ENCODE data around the gene ADGRB3.

ADGRB3 gene

GRCh38 chr6:68634726-68635411, at the start of gene ADGRB3:
TSS of gene ADGRB3 (plus strand) at chr6:68635282. CDS start at chr6:68638676, 3,394 bp downstream.
- DNase-seq (ENCODE audit: low read depth in 2 of 2), result no peak

GRCh38 chr6:68593558-68593957, 41.5 kb upstream of the ADGRB3 start:
- no peak for DNase-seq (ENCODE audit: low read depth in 2 of 2)

GRCh38 chr6:68597642-68598041, 37.4 kb upstream of the ADGRB3 start:
- no peak for DNase-seq (ENCODE audit: low read depth in 2 of 2)

GRCh38 chr6:68615938-68616337, 19.1 kb upstream of the ADGRB3 start:
- no peak for DNase-seq (ENCODE audit: low read depth in 2 of 2)

GRCh38 chr6:68625998-68626397, 9.1 kb upstream of the ADGRB3 start:
- DNase-seq (ENCODE audit: low read depth in 2 of 2), result no peak

GRCh38 chr6:68628161-68628560, 6.9 kb upstream of the ADGRB3 start:
- DNase-seq (ENCODE audit: low read depth in 2 of 2), result no peak

- no peak for DNase-seq (ENCODE audit: low read depth in 2 of 2)
These were observed 2.3 kb upstream of the ADGRB3 start for GRCh38 chr6:68632734-68633133.

- no peak for DNase-seq (ENCODE audit: low read depth in 2 of 2)
These were observed 1.7 kb upstream of the ADGRB3 start for GRCh38 chr6:68633281-68633971.

- no peak for DNase-seq (ENCODE audit: low read depth in 2 of 2)
These were observed 933 bp upstream of the ADGRB3 start for GRCh38 chr6:68633972-68634725.

GRCh38 chr6:68635412-68635705, 277 bp downstream of the ADGRB3 start:
- DNase-seq (ENCODE audit: low read depth in 2 of 2), result no peak

GRCh38 chr6:68635706-68636513, 828 bp downstream of the ADGRB3 start:
- DNase-seq (ENCODE audit: low read depth in 2 of 2), result no peak

- DNase-seq (ENCODE audit: low read depth in 2 of 2), result no peak
These were observed 1.6 kb downstream of the ADGRB3 start for GRCh38 chr6:68636666-68637065.

- DNase-seq (ENCODE audit: low read depth in 2 of 2), result no peak
These were observed 2.0 kb downstream of the ADGRB3 start for GRCh38 chr6:68637071-68637470.

GRCh38 chr6:68637782-68638181, 2.7 kb downstream of the ADGRB3 start:
- no peak for DNase-seq (ENCODE audit: low read depth in 2 of 2)

GRCh38 chr6:68638230-68638900, 3.3 kb downstream of the ADGRB3 start:
- no peak for DNase-seq (ENCODE audit: low read depth in 2 of 2)

- no peak for DNase-seq (ENCODE audit: low read depth in 2 of 2)
These were observed 4.1 kb downstream of the ADGRB3 start for GRCh38 chr6:68639211-68639610.

- no peak for DNase-seq (ENCODE audit: low read depth in 2 of 2)
These were observed 4.9 kb downstream of the ADGRB3 start for GRCh38 chr6:68639826-68640490.

- no peak for DNase-seq (ENCODE audit: low read depth in 2 of 2)
These were observed 5.4 kb downstream of the ADGRB3 start for GRCh38 chr6:68640491-68640835.

GRCh38 chr6:68641172-68641571, 6.1 kb downstream of the ADGRB3 start:
- DNase-seq (ENCODE audit: low read depth in 2 of 2), result no peak

- no peak for DNase-seq (ENCODE audit: low read depth in 2 of 2)
These were observed 7.0 kb downstream of the ADGRB3 start for GRCh38 chr6:68642081-68642480.

- DNase-seq (ENCODE audit: low read depth in 2 of 2), result no peak
These were observed 7.9 kb downstream of the ADGRB3 start for GRCh38 chr6:68642977-68643376.
